Lung (tissue), 12 donors: ENCODE results near the gene DLX1. TPM values are rescaled to one million over a fixed set of nuclear protein-coding genes. Genes with fewer than 3 reads are reported as not detected.

Experiments
- ATAC-seq: fragments of 200-7000 bp; cut with Tn5 transposase; one replicate; pipeline ENCODE4 v1.9.1; 2020; ENCODE audit warnings: moderate number of reproducible peaks; ENCODE audit not compliant: insufficient read depth, low FRiP score
- DNase-seq, 3 donors: peaks; one replicate each; pipeline ENCODE4 v3.0.0-alpha.2; 2013 to 2017
- H3K27ac ChIP-seq, 2 donors: one replicate each; pipeline ENCODE4 v1.5.1; 2013; ENCODE audit warnings: mild to moderate bottlenecking in 2 of 2, moderate library complexity in 2 of 2, control low read depth in 1 of 2, inconsistent platforms in 1 of 2, low read depth in 1 of 2, low read length in 1 of 2
- H3K27me3 ChIP-seq, 3 donors: one replicate each; pipeline ENCODE4 v1.5.1; 2013; ENCODE audit warnings: low read length in 2 of 3; ENCODE audit not compliant: control insufficient read depth in 3 of 3, insufficient read depth in 3 of 3
- H3K36me3 ChIP-seq, 4 donors: one replicate each; pipeline ENCODE4 v1.5.1; 2013; ENCODE audit warnings: low read length in 4 of 4, mild to moderate bottlenecking in 1 of 4, moderate library complexity in 1 of 4; ENCODE audit not compliant: control insufficient read depth in 4 of 4, insufficient read depth in 4 of 4
- H3K4me1 ChIP-seq, 5 donors: one replicate each; pipeline ENCODE4 v1.5.1; 2013; ENCODE audit warnings: low read length in 5 of 5, mild to moderate bottlenecking in 2 of 5, moderate library complexity in 1 of 5; ENCODE audit not compliant: control insufficient read depth in 5 of 5, insufficient read depth in 5 of 5
- H3K4me3 ChIP-seq: one replicate; pipeline ENCODE4 v1.5.1; 2013; ENCODE audit warnings: mild to moderate bottlenecking, control low read depth, moderate library complexity
- H3K9ac ChIP-seq, 2 donors: one replicate each; pipeline ENCODE4 v1.5.1; 2013; ENCODE audit warnings: low read length in 2 of 2, control low read depth in 1 of 2; ENCODE audit not compliant: insufficient read depth in 1 of 2
- H3K9me3 ChIP-seq, 4 donors: one replicate each; pipeline ENCODE4 v1.5.1; 2013; ENCODE audit warnings: low read length in 3 of 4, mild to moderate bottlenecking in 1 of 4, moderate library complexity in 1 of 4; ENCODE audit not compliant: control insufficient read depth in 4 of 4, insufficient read depth in 3 of 4
- WGBS, 2 donors: extraction: QIAGEN DNeasy Blood & Tissue Kit; methylation state at CpG; one replicate each; pipeline ENCODE4 v1.1.7; 2013; 5-methylcytosine and 5-hydroxymethylcytosine counted together
- polyA plus RNA-seq, 2 donors: library from polyadenylated mRNA; stranded (reverse); fragments of 200-250 nt; gene quantifications; one replicate each; pipeline ENCODE4 v1.2.1, GENCODE V29; 2013
- total RNA-seq, 2 donors: library from RNA; depleted of rRNA in 1 of 2; stranded (reverse); fragments of >200 nt in 1 of 2; gene quantifications; one replicate each; pipeline ENCODE4 v1.2.1, GENCODE V29; 2014 to 2021
- TF ChIP-seq, protein P1 (sequence below): IDR thresholded peaks from 2 replicates; pipeline ENCODE4 v1.5.1; 2012; ENCODE audit warnings: mild to moderate bottlenecking; ENCODE audit errors: control extremely low read depth, extremely low read depth
- donor health status: control.
- donor health status: control.
- donor health status: Bipolar disorder and iron deficiency.
- donor health status: healthy.
- donor health status: DM: yes; HTN: yes; CAD: no.

DLX1 gene
- total and polyA plus RNA-seq, 4 donors = 0.05 TPM; not detected in 3

- Histone ChIP-seq H3K36me3 (no peaks in the 10 kb centered on the region), H3K27me3 (no peaks in the 10 kb centered on the region), H3K9me3 (no peaks in the 10 kb centered on the region), H3K9ac (no peak overlapping the region), H3K4me1 (no peaks in the 10 kb centered on the region), H3K27ac (no peak overlapping the region), H3K4me3 (no peak overlapping the region)
- TF ChIP-seq, protein P1, sequence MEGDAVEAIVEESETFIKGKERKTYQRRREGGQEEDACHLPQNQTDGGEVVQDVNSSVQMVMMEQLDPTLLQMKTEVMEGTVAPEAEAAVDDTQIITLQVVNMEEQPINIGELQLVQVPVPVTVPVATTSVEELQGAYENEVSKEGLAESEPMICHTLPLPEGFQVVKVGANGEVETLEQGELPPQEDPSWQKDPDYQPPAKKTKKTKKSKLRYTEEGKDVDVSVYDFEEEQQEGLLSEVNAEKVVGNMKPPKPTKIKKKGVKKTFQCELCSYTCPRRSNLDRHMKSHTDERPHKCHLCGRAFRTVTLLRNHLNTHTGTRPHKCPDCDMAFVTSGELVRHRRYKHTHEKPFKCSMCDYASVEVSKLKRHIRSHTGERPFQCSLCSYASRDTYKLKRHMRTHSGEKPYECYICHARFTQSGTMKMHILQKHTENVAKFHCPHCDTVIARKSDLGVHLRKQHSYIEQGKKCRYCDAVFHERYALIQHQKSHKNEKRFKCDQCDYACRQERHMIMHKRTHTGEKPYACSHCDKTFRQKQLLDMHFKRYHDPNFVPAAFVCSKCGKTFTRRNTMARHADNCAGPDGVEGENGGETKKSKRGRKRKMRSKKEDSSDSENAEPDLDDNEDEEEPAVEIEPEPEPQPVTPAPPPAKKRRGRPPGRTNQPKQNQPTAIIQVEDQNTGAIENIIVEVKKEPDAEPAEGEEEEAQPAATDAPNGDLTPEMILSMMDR = no peak
- WGBS, 2 donors = 82 to 90% methylated on average over 3 of the region's 3 CpGs
- DNase-seq (no peak), ATAC-seq (no peak)
Observed at GRCh38 chr2:172039011-172039704, 46.1 kb upstream of the DLX1 start.

- Histone ChIP-seq H3K27ac (no peak overlapping the region), H3K9me3 (no peaks in the 10 kb centered on the region), H3K27me3 (no peaks in the 10 kb centered on the region), H3K9ac (no peak overlapping the region), H3K4me3 (no peak overlapping the region), H3K36me3 (no peaks in the 10 kb centered on the region), H3K4me1 (no peaks in the 10 kb centered on the region)
- no peak for ATAC-seq
- 90 to 91% methylated on average over 6 of the region's 6 CpGs for WGBS, 2 donors
- TF ChIP-seq, protein P1 = no peak
- DNase-seq = no peak
Observed at GRCh38 chr2:172040311-172040710, 45.0 kb upstream of the DLX1 start.

GRCh38 chr2:172046080-172046678, 39.1 kb upstream of the DLX1 start:
- ATAC-seq = no peak
- H3K27me3 ChIP-seq = no peaks in the 10 kb centered on the region
- H3K36me3 ChIP-seq = no peaks in the 10 kb centered on the region
- H3K9me3 ChIP-seq = no peaks in the 10 kb centered on the region
- H3K4me3 ChIP-seq = no peak overlapping the region
- TF ChIP-seq, protein P1 = no peak
- peaks cover 0 to 2% (median 0%) of the 10 kb centered on the region in 5 donors for H3K4me1 ChIP-seq
- DNase-seq = no peak
- H3K27ac ChIP-seq = no peak overlapping the region
- no peak overlapping the region for H3K9ac ChIP-seq
- WGBS, 2 donors = 30 to 43% methylated on average over 1 of the region's 1 CpG
